H9 (cell line): ENCODE measurements around the gene RCSD1. TPM values are rescaled to one million over a fixed set of nuclear protein-coding genes. Genes with fewer than 3 reads are reported as not detected.

Source experiments
- DNase-seq: peaks from one replicate; pipeline ENCODE4 v3.0.0-alpha.2; 2017
- H2AFZ ChIP-seq: one replicate; pipeline ENCODE4 v1.6.1; 2013; ENCODE audit warnings: mild to moderate bottlenecking, low read length, control low read depth, moderate library complexity
- H2AK5ac ChIP-seq: 2 replicates; pipeline ENCODE4 v1.6.1; 2013; ENCODE audit warnings: low read length, control low read depth, mixed read lengths; ENCODE audit not compliant: insufficient read length
- H2BK120ac ChIP-seq: one replicate; pipeline ENCODE4 v1.6.1; 2013; ENCODE audit warnings: low read depth, mild to moderate bottlenecking, low read length, control low read depth, inconsistent platforms; ENCODE audit not compliant: poor library complexity, severe bottlenecking
- H2BK12ac ChIP-seq: 2 replicates; pipeline ENCODE4 v1.6.1; 2013; ENCODE audit warnings: low read length, control low read depth, mixed read lengths, low read depth; ENCODE audit not compliant: insufficient read length
- H2BK15ac ChIP-seq: 2 replicates; pipeline ENCODE4 v1.6.1; 2013; ENCODE audit warnings: low read depth, low read length, control low read depth
- H2BK20ac ChIP-seq: one replicate; pipeline ENCODE4 v1.6.1; 2013; ENCODE audit warnings: low read depth, mild to moderate bottlenecking, low read length, control low read depth, inconsistent platforms; ENCODE audit not compliant: poor library complexity, severe bottlenecking
- H2BK5ac ChIP-seq: 2 replicates; pipeline ENCODE4 v1.6.1; 2013; ENCODE audit warnings: low read length, control low read depth, mixed read lengths; ENCODE audit not compliant: insufficient read length
- H3K14ac ChIP-seq: 2 replicates; pipeline ENCODE4 v1.6.1; 2013; ENCODE audit warnings: low read length, control low read depth; ENCODE audit not compliant: insufficient read depth
- H3K18ac ChIP-seq: 2 replicates; pipeline ENCODE4 v1.6.1; 2013; ENCODE audit warnings: low read depth, mild to moderate bottlenecking, mixed read lengths, low read length, control low read depth; ENCODE audit not compliant: insufficient read length
- H3K23ac ChIP-seq: 2 replicates; pipeline ENCODE4 v1.6.1; 2013; ENCODE audit warnings: low read length, control low read depth, mixed read lengths, low read depth; ENCODE audit not compliant: insufficient read length
- H3K23me2 ChIP-seq: 2 replicates; pipeline ENCODE4 v1.6.1; 2013; ENCODE audit warnings: low read depth, mild to moderate bottlenecking, mixed read lengths, low read length, control low read depth; ENCODE audit not compliant: insufficient read length, poor library complexity, severe bottlenecking
- H3K27ac ChIP-seq: 2 replicates; pipeline ENCODE4 v1.5.1; 2013; ENCODE audit warnings: low read length, control low read depth, mixed read lengths, low read depth; ENCODE audit not compliant: insufficient read length
- H3K27me3 ChIP-seq: 2 replicates; pipeline ENCODE4 v1.6.1; 2013; ENCODE audit warnings: low read length, control low read depth, inconsistent platforms; ENCODE audit not compliant: insufficient read depth
- H3K4ac ChIP-seq: 2 replicates; pipeline ENCODE4 v1.6.1; 2013; ENCODE audit warnings: low read depth, mild to moderate bottlenecking, control low read depth, inconsistent platforms, low read length, moderate library complexity
- H3K4me1 ChIP-seq: 2 replicates; pipeline ENCODE4 v1.6.1; 2013; ENCODE audit warnings: low read length, control low read depth, inconsistent platforms; ENCODE audit not compliant: insufficient read depth
- H3K4me2 ChIP-seq: 2 replicates; pipeline ENCODE4 v1.6.1; 2013; ENCODE audit warnings: low read length, control low read depth, mixed read lengths; ENCODE audit not compliant: insufficient read length, insufficient read depth
- H3K56ac ChIP-seq: 2 replicates; pipeline ENCODE4 v1.6.1; 2013; ENCODE audit warnings: low read depth, mild to moderate bottlenecking, mixed read lengths, low read length, control low read depth; ENCODE audit not compliant: insufficient read length
- H3K79me1 ChIP-seq: 2 replicates; pipeline ENCODE4 v1.6.1; 2013; ENCODE audit warnings: low read depth, mild to moderate bottlenecking, moderate library complexity, low read length, control low read depth, inconsistent platforms; ENCODE audit not compliant: insufficient read depth, poor library complexity, severe bottlenecking
- H3K79me2 ChIP-seq: 2 replicates; pipeline ENCODE4 v1.6.1; 2013; ENCODE audit warnings: low read length, control low read depth, inconsistent platforms; ENCODE audit not compliant: insufficient read depth
- H3K9ac ChIP-seq: 2 replicates; pipeline ENCODE4 v1.6.1; 2013; ENCODE audit warnings: low read length, control low read depth, mixed read lengths; ENCODE audit not compliant: insufficient read length; ENCODE audit errors: extremely low read depth
- H3K9me3 ChIP-seq: one replicate; pipeline ENCODE4 v1.6.1; 2013; ENCODE audit warnings: low read depth, low read length, inconsistent platforms; ENCODE audit not compliant: control insufficient read depth
- H3T11ph ChIP-seq: one replicate; pipeline ENCODE4 v1.6.1; 2013; ENCODE audit warnings: mild to moderate bottlenecking, low read length, control low read depth, inconsistent platforms
- H4K20me1 ChIP-seq: one replicate; pipeline ENCODE4 v1.6.1; 2013; ENCODE audit not compliant: control insufficient read depth, insufficient read length, insufficient read depth
- H4K5ac ChIP-seq: 2 replicates; pipeline ENCODE4 v1.6.1; 2013; ENCODE audit warnings: low read depth, mild to moderate bottlenecking, mixed read lengths, low read length, control low read depth; ENCODE audit not compliant: insufficient read length
- H4K8ac ChIP-seq: replicated peaks from 2 replicates; pipeline ENCODE4 v1.6.1; 2013; ENCODE audit warnings: low read length, control low read depth, mixed read lengths, low read depth; ENCODE audit not compliant: insufficient read length
- H4K91ac ChIP-seq: 2 replicates; pipeline ENCODE4 v1.6.1; 2013; ENCODE audit warnings: low read depth, mild to moderate bottlenecking, moderate library complexity, mixed read lengths, low read length, control low read depth; ENCODE audit not compliant: insufficient read length
- H3K27ac Mint-ChIP-seq, 3 experiments: 2 replicates in 2 of 3; 3 replicates in 1 of 3; pipeline ENCODE4 v1.8.0; 2020 to 2021; ENCODE audit warnings: mixed read lengths in 3 of 3, mild to moderate bottlenecking in 1 of 3, moderate library complexity in 1 of 3
- H3K27me3 Mint-ChIP-seq: 2 replicates; pipeline ENCODE4 v1.8.0; 2021; ENCODE audit warnings: low read depth, mild to moderate bottlenecking, moderate library complexity, mixed read lengths
- H3K36me3 Mint-ChIP-seq, 3 experiments: 2 replicates in 2 of 3; 3 replicates in 1 of 3; pipeline ENCODE4 v1.8.0; 2020 to 2021; ENCODE audit warnings: low read depth in 3 of 3, mixed read lengths in 3 of 3; ENCODE audit not compliant: insufficient read depth in 1 of 3
- H3K4me1 Mint-ChIP-seq, 2 experiments: 2 replicates each; pipeline ENCODE4 v1.8.0; 2020; ENCODE audit warnings: mixed read lengths in 2 of 2
- H3K4me3 Mint-ChIP-seq, 2 experiments: 2 replicates in 1 of 2; 3 replicates in 1 of 2; pipeline ENCODE4 v1.8.0; 2020 to 2021; ENCODE audit warnings: mild to moderate bottlenecking in 2 of 2, mixed read lengths in 2 of 2, moderate library complexity in 1 of 2
- H3K9me3 Mint-ChIP-seq, 2 experiments: 2 replicates in 1 of 2; 3 replicates in 1 of 2; pipeline ENCODE4 v1.8.0; 2020; ENCODE audit warnings: mild to moderate bottlenecking in 2 of 2, mixed read lengths in 2 of 2, moderate library complexity in 1 of 2
- CTCF ChIP-seq: fragments of 200-600 bp; sonication (generic); conservative IDR thresholded peaks from 3 replicates; pipeline ENCODE4 v1.8.0; 2021; ENCODE audit warnings: antibody characterized with exemption, mild to moderate bottlenecking
- WGBS: extraction: QIAGEN DNeasy Blood & Tissue Kit; methylation state at CpG from one replicate; pipeline ENCODE4 v1.1.7; 2013; ENCODE audit warnings: missing lambda C conversion rate, low lambda C conversion rate, mixed read lengths; ENCODE audit not compliant: insufficient read length; ENCODE audit errors: extremely low coverage; 5-methylcytosine and 5-hydroxymethylcytosine counted together
- total RNA-seq: library from RNA; stranded (reverse); gene quantifications from 2 replicates; pipeline ENCODE4 v1.2.1, GENCODE V29; 2021

RCSD1 gene
- total RNA-seq, 1 experiment from 2014 or later, result 0.13 TPM

GRCh38 chr1:167635941-167636340 is 5.9 kb downstream of the RCSD1 start:
- peaks cover 3% of the 10 kb centered on the region for H3K23me2 ChIP-seq
- H3K23ac ChIP-seq, result no peak overlapping the region
- H4K20me1 ChIP-seq, result no peaks in the 10 kb centered on the region
- no CpG with 5 or more reads among the region's 3 CpGs for WGBS
- H4K91ac ChIP-seq, result no peak overlapping the region
- H3K9me3 Mint-ChIP-seq, result no peaks in the 10 kb centered on the region
- no peak overlapping the region for H3K14ac ChIP-seq
- no peak overlapping the region for H3T11ph ChIP-seq
- no peak overlapping the region for H4K5ac ChIP-seq
- H2BK5ac ChIP-seq, result no peak overlapping the region
- H4K8ac ChIP-seq, result no peak overlapping the region
- no peak overlapping the region for H3K56ac ChIP-seq
- H3K4me3 Mint-ChIP-seq, result no peak overlapping the region
- no peak overlapping the region for H3K4me2 ChIP-seq
- H3K4me1 Mint-ChIP-seq, result peaks cover 16 to 20% of the 10 kb centered on the region in 2 experiments
- H3K4ac ChIP-seq, result no peak overlapping the region
- no peak overlapping the region for H3K18ac ChIP-seq
- peaks cover 9% of the 10 kb centered on the region; the same call in 1 of the 2 replicates for H3K4me1 ChIP-seq
- H2AK5ac ChIP-seq, result no peak overlapping the region
- H3K27me3 Mint-ChIP-seq, result peaks cover 66% of the 10 kb centered on the region
- no peaks in the 10 kb centered on the region for H3K79me1 ChIP-seq
- H2BK120ac ChIP-seq, result no peak overlapping the region
- H2BK12ac ChIP-seq, result no peak overlapping the region
- H3K9ac ChIP-seq, result no peak overlapping the region
- no peak overlapping the region for H3K27ac ChIP-seq
- no peak for DNase-seq
- H2BK20ac ChIP-seq, result no peak overlapping the region
- H3K36me3 Mint-ChIP-seq, result peaks cover 0 to 2% (median 0%) of the 10 kb centered on the region in 3 experiments; a peak in 1 of 7 replicates
- peaks cover 6% of the 10 kb centered on the region; the same call in 1 of the 2 replicates for H3K27me3 ChIP-seq
- H3K9me3 ChIP-seq, result no peaks in the 10 kb centered on the region
- no peak overlapping the region for H3K27ac Mint-ChIP-seq
- no peak for TF ChIP-seq CTCF
- H3K79me2 ChIP-seq, result no peaks in the 10 kb centered on the region
- H2BK15ac ChIP-seq, result no peak overlapping the region
- H2AFZ ChIP-seq, result no peak overlapping the region
